Cardiac fibroblast (primary cell): ENCODE results near the gene KRT4.
A peak's percentile ranks its signal among the peaks of the same experiment; 100 is the strongest.
"Not testable (repeated sequence)": the region's sequence is repeated elsewhere in the genome, so short reads cannot be mapped to it uniquely, and the experiment has no call there.

Experiments
- DNase-seq, 2 donors: peaks; one replicate each; pipeline versions ENCODE4 v3.0.0 to v3.0.0-alpha.2; 2010; ENCODE audit warnings: low read depth in 2 of 2
- H3K4me3 ChIP-seq, 2 donors: replicated peaks in 1 of 2; 1 replicate in 1 of 2; 2 replicates in 1 of 2; pipeline ENCODE4 v1.5.1; 2011; ENCODE audit warnings: low read depth in 2 of 2, low read length in 2 of 2, mild to moderate bottlenecking in 2 of 2, moderate library complexity in 1 of 2
- TF ChIP-seq, protein P1 (sequence below): IDR thresholded peaks from one replicate; pipeline ENCODE4 v1.5.1; 2011; ENCODE audit warnings: low read depth, mild to moderate bottlenecking, low read length, inconsistent platforms

Gene KRT4

GRCh38 chr12:52813885-52814709, at the start of gene KRT4:
KRT4 (minus strand) TSS chr12:52814116; CDS start chr12:52814058, 58 bp downstream.
- TF ChIP-seq, protein P1, sequence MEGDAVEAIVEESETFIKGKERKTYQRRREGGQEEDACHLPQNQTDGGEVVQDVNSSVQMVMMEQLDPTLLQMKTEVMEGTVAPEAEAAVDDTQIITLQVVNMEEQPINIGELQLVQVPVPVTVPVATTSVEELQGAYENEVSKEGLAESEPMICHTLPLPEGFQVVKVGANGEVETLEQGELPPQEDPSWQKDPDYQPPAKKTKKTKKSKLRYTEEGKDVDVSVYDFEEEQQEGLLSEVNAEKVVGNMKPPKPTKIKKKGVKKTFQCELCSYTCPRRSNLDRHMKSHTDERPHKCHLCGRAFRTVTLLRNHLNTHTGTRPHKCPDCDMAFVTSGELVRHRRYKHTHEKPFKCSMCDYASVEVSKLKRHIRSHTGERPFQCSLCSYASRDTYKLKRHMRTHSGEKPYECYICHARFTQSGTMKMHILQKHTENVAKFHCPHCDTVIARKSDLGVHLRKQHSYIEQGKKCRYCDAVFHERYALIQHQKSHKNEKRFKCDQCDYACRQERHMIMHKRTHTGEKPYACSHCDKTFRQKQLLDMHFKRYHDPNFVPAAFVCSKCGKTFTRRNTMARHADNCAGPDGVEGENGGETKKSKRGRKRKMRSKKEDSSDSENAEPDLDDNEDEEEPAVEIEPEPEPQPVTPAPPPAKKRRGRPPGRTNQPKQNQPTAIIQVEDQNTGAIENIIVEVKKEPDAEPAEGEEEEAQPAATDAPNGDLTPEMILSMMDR: no peak
- peak in 1 of 2 donors; percentile 15 for DNase-seq

GRCh38 chr12:52862023-52862422, 48.1 kb upstream of the KRT4 start:
- DNase-seq: no peak
- TF ChIP-seq, protein P1: no peak
- H3K4me3 ChIP-seq: no peak overlapping the region

More at GRCh38 chr12:52813885-52814709, at the start of gene KRT4:
- H3K4me3 ChIP-seq: no peak within 1 kb of the TSS

GRCh38 chr12:52861511-52861910, 47.6 kb upstream of the KRT4 start:
- DNase-seq: no peak
- TF ChIP-seq, protein P1: no peak

DNA sequence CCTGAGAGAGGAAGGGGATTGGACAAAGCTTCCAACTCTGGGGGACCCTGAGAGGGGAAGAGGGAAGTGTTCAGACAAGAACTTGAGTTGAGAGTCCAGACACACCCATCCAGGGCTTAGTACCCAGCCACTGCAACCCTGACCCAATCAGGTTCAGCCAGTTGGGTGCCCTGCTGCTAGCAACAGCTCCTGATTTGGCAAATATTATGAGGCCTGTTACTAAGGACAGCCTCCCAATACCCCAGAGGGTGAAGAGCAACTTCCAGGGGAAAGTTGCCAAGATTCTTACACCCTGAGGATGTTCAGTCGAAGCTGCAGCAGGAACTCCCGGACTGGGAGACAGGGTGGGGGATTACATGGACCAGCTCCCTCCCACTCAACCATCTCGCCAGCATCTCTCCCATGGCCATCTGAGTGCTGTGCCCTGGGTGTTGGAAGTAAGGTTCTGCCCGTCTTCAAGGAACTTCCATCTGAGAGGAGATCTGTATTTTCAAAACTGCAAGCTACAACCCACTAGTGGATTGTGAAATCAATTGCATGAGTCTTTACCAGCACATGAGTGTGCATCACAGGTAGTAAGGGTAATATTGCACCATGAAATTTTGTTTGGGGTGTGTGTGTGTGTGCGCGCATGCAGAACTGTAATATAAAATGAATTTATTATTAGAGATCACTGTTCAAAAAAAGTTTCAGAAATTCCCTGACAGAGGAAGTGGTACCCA, 46.3 kb upstream of the KRT4 start:
- peak; percentile 86 to 87 for DNase-seq
- H3K4me3 ChIP-seq: no peak overlapping the region
- TF ChIP-seq, protein P1: no peak

More at GRCh38 chr12:52861511-52861910, 47.6 kb upstream of the KRT4 start:
- H3K4me3 ChIP-seq: no peak overlapping the region

GRCh38 chr12:52857500-52857899, 43.6 kb upstream of the KRT4 start:
- no peak for DNase-seq
- TF ChIP-seq, protein P1: no peak
- H3K4me3 ChIP-seq: no peak overlapping the region

- TF ChIP-seq, protein P1: no peak
- no peak for DNase-seq
- no peak overlapping the region for H3K4me3 ChIP-seq
These were observed 42.9 kb upstream of the KRT4 start for GRCh38 chr12:52856787-52857186.

DNA sequence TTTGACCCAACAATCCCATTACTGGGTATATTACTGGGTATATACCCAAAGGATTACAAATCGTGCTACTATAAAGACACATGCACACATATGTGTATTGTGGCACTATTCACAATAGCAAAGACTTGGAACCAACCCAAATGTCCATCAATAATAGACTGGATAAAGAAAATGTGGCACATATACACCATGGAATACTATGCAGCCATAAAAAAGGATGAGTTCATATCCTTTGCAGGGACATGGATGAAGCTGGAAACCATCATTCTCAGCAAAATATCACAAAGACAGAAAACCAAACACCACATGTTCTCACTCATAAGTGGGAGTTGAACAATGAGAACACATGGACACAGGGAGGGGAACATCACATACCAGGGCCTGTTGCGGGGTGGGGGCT, 42.2 kb upstream of the KRT4 start:
- not testable (repeated sequence) for DNase-seq, H3K4me3 ChIP-seq
